ENCODE measurements around the gene SAMD4A. TPM values are rescaled to one million over a fixed set of nuclear protein-coding genes. Genes with fewer than 3 reads are reported as not detected.

The SAMD4A gene
- total RNA-seq, 1 experiment from 2014 or later: 18.3 TPM

DNA sequence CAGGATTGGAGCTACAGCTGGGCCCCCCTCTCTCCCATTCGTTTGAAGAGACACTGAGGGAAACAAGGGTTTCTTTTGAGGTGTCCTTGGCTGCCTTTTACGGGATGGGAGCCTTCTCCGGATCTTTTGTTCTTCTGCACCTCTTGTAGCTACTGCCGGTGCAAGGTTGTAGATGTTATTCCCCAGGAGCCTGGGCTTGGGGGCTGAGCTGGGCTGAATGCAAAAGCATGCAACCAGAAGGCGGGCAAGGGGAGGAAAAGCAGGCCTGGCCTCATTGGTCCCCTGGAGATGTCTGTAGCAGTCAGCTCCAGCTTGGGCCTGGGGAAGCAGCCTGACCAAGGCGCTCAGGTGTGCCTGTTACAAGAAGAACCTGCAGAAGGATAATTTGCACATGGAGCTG lies 225.4 kb downstream of the SAMD4A start:
- DNase-seq: no peak
- Histone ChIP-seq H3K27me3 (ENCODE audit: insufficient read depth, low read depth) (no peaks in the 10 kb centered on the region), H4K20me1 (ENCODE audit: insufficient read depth) (no peaks in the 10 kb centered on the region), H3K9me3 (ENCODE audit: insufficient read depth, low read depth) (no peaks in the 10 kb centered on the region), H3K4me1 (replicated peaks; ENCODE audit: insufficient read depth) (no peaks in the 10 kb centered on the region), H2AFZ (no peak overlapping the region), H3F3A (ENCODE audit: insufficient read depth, low read depth) (no peaks in the 10 kb centered on the region), H3K4me3 (no peak overlapping the region), H3K4me2 (no peak overlapping the region), H3K79me2 (ENCODE audit: low read depth) (no peaks in the 10 kb centered on the region), H3K36me3 (ENCODE audit: low read depth) (no peaks in the 10 kb centered on the region), H3K9me2 (ENCODE audit: insufficient read depth) (no peaks in the 10 kb centered on the region), H3K27ac (no peak overlapping the region)
- POLR2A ChIA-PET (ENCODE audit: unreplicated experiment): no interaction called here
- CTCF ChIA-PET: no interaction called here
- no peak for TF ChIP-seq CTCF (conservative IDR thresholded peaks at IDR 0.05)
- TF ChIP-seq EZH2 (IDR thresholded peaks at IDR 0.05; ENCODE audit: low read depth): no peak
- intact Hi-C loops (cut with micrococcal nuclease; ENCODE audit: unreplicated experiment): no loop called here
- BruUV-seq (replicated peaks): no TSS peak

DNA sequence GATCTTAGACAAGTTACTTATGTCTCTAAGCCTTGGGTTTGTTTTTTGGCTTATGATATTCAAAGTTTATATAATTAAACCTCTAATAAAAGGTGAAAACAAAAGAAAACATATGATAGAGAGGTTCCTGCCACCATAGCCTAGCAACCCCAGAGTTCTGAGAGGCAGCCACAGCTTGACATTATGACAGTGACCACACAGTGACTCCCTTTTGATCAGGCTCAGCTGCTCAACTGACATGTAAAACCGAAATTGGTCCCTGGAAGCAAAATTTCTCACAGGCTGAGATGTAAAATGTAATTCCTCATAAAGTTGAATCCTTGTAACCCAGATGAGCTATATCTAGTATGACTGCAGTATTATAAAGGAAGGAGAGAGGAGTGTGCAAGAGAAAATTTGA lies 227.2 kb downstream of the SAMD4A start:
- ChIA-PET CTCF (no interaction called here), POLR2A (ENCODE audit: unreplicated experiment) (no interaction called here)
- no peaks in the 10 kb centered on the region for H3F3A ChIP-seq (ENCODE audit: insufficient read depth, low read depth)
- no peaks in the 10 kb centered on the region for H3K9me3 ChIP-seq (ENCODE audit: insufficient read depth, low read depth)
- no peak for TF ChIP-seq EZH2 (IDR thresholded peaks at IDR 0.05; ENCODE audit: low read depth)
- TF ChIP-seq CTCF (conservative IDR thresholded peaks at IDR 0.05): no peak
- BruUV-seq (replicated peaks): no TSS peak
- DNase-seq: no peak
- H3K36me3 ChIP-seq (ENCODE audit: low read depth): no peaks in the 10 kb centered on the region
- H3K4me1 ChIP-seq (replicated peaks; ENCODE audit: insufficient read depth): no peaks in the 10 kb centered on the region
- no peak overlapping the region for H2AFZ ChIP-seq
- no peaks in the 10 kb centered on the region for H3K9me2 ChIP-seq (ENCODE audit: insufficient read depth)
- intact Hi-C loops (cut with micrococcal nuclease; ENCODE audit: unreplicated experiment): no loop called here
- no peak overlapping the region for H3K4me3 ChIP-seq
- no peak overlapping the region for H3K27ac ChIP-seq
- no peaks in the 10 kb centered on the region for H4K20me1 ChIP-seq (ENCODE audit: insufficient read depth)
- H3K79me2 ChIP-seq (ENCODE audit: low read depth): no peaks in the 10 kb centered on the region
- H3K4me2 ChIP-seq: no peak overlapping the region
- H3K27me3 ChIP-seq (ENCODE audit: insufficient read depth, low read depth): no peaks in the 10 kb centered on the region

- Histone ChIP-seq H3K9me3 (ENCODE audit: insufficient read depth, low read depth) (no peaks in the 10 kb centered on the region), H3K9me2 (ENCODE audit: insufficient read depth) (no peaks in the 10 kb centered on the region), H3K79me2 (ENCODE audit: low read depth) (no peaks in the 10 kb centered on the region), H3K36me3 (ENCODE audit: low read depth) (no peaks in the 10 kb centered on the region), H3K27ac (no peak overlapping the region), H3K4me3 (no peak overlapping the region), H3F3A (ENCODE audit: insufficient read depth, low read depth) (no peaks in the 10 kb centered on the region), H3K4me2 (no peak overlapping the region), H3K27me3 (ENCODE audit: insufficient read depth, low read depth) (no peaks in the 10 kb centered on the region), H4K20me1 (ENCODE audit: insufficient read depth) (no peaks in the 10 kb centered on the region), H2AFZ (no peak overlapping the region), H3K4me1 (replicated peaks; ENCODE audit: insufficient read depth) (no peaks in the 10 kb centered on the region)
- intact Hi-C loops (cut with micrococcal nuclease; ENCODE audit: unreplicated experiment): no loop called here
- CTCF ChIA-PET: no interaction called here
- TF ChIP-seq CTCF (conservative IDR thresholded peaks at IDR 0.05) (no peak), EZH2 (IDR thresholded peaks at IDR 0.05; ENCODE audit: low read depth) (no peak)
- DNase-seq: no peak
- no TSS peak for BruUV-seq (replicated peaks)
- POLR2A ChIA-PET (ENCODE audit: unreplicated experiment): no interaction called here
These were observed 227.9 kb downstream of the SAMD4A start for GRCh38 chr14:54794796-54795195.

Data from PC-9 (cell line).